ENCODE data around the gene S100A9. TPM values are rescaled to one million over a fixed set of nuclear protein-coding genes. Genes with fewer than 3 reads are reported as not detected.

The S100A9 gene
- total and polyA plus RNA-seq, 2 of the 8 experiments (the other 6 are each of a cell fraction or from before 2014, with no cell fraction given): not detected

- no peak for TF ChIP-seq KDM5A (IDR thresholded peaks at IDR 0.05; ENCODE audit: low read length)
- no peak for TF ChIP-seq TAF1 (IDR thresholded peaks at IDR 0.05; ENCODE audit: low read depth, low read length)
- Histone ChIP-seq H2AK5ac (ENCODE audit: low read depth, low read length) (no peak overlapping the region), H3K23ac (ENCODE audit: insufficient read length) (no peak overlapping the region)
Observed at GRCh38 chr1:153386500-153386901, 28.8 kb downstream of the S100A9 start.

More at GRCh38 chr1:153386500-153386901, 28.8 kb downstream of the S100A9 start:
- H2BK20ac ChIP-seq (ENCODE audit: low read length): no peak overlapping the region
- H2BK12ac ChIP-seq (ENCODE audit: low read depth, low read length): no peak overlapping the region
- H3K23me2 ChIP-seq (ENCODE audit: low read depth, low read length): no peaks in the 10 kb centered on the region
- no peak overlapping the region for H2AFZ ChIP-seq (ENCODE audit: low read length)
- H3K4ac ChIP-seq (replicated peaks; ENCODE audit: insufficient read length, low read depth, low read length): no peak overlapping the region
- ChIA-PET POLR2A (ENCODE audit: partially characterized antibody) (interaction anchor here (0.7 kb wide), 1 partner anchor 228 kb away, joined by 3 read pairs; no protein-coding TSS in a partner anchor), CTCF (ENCODE audit: partially characterized antibody) (interaction anchor here (0.8 to 2.3 kb wide), 5 partner anchors 31 to 108 kb away, joined by 3 to 10 read pairs (median 4); no protein-coding TSS in a partner anchor)
- H3K56ac ChIP-seq (replicated peaks; ENCODE audit: insufficient read length, low read depth, low read length): no peak overlapping the region
- H3K36me3 ChIP-seq (ENCODE audit: control insufficient read depth in 2 of 4, insufficient read depth in 4 of 4, low read length in 3 of 4): no peaks in the 10 kb centered on the region
- H3K4me3 ChIP-seq (ENCODE audit: extremely low read depth in 1 of 4, insufficient read depth in 2 of 4, low read depth in 3 of 4, low read length in 4 of 4): no peak overlapping the region
- H3K4me2 ChIP-seq (ENCODE audit: insufficient read depth in 1 of 2, low read depth in 2 of 2, low read length in 2 of 2): no peak overlapping the region
- no peak overlapping the region for H4K91ac ChIP-seq (replicated peaks; ENCODE audit: insufficient read length, low read length)
- no peaks in the 10 kb centered on the region for H3K9me3 ChIP-seq (ENCODE audit: insufficient read depth in 2 of 2, low read depth in 1 of 2, low read length in 1 of 2)
- H2BK120ac ChIP-seq (replicated peaks; ENCODE audit: low read depth, low read length): no peak overlapping the region
- no peak overlapping the region for H3K27ac ChIP-seq (ENCODE audit: low read depth, low read length)
- no peaks in the 10 kb centered on the region for H4K20me1 ChIP-seq (replicated peaks in 1 of 2; ENCODE audit: control insufficient read depth in 1 of 2, insufficient read depth in 2 of 2, low read length in 2 of 2)
- peaks cover 0 to 2% (median 0%) of the 10 kb centered on the region in 4 experiments; a peak in 1 of 7 replicates for H3K27me3 ChIP-seq (replicated peaks in 1 of 4; ENCODE audit: control insufficient read depth in 3 of 4, extremely low read depth in 1 of 4, insufficient read depth in 3 of 4, low read length in 3 of 4)
- H3K79me1 ChIP-seq (ENCODE audit: low read depth, low read length): no peaks in the 10 kb centered on the region
- no peak overlapping the region for H3K18ac ChIP-seq (ENCODE audit: extremely low read depth, low read length)
- FAIRE-seq (no peak), DNase-seq (ENCODE audit: low read depth in 1 of 2, low spot score in 2 of 2) (no peak)
- H3K9ac ChIP-seq (replicated peaks in 1 of 4; ENCODE audit: extremely low read depth in 1 of 4, low read depth in 3 of 4, low read length in 3 of 4): no peak overlapping the region
- 84% methylated on average over 5 of the region's 5 CpGs; no CpG with 5 or more reads in 1 of the 2 experiments for WGBS, 2 experiments (ENCODE audit: extremely low coverage in 1 of 2, insufficient coverage in 1 of 2, insufficient read length in 1 of 2, insufficient replicate concordance in 2 of 2, low coverage in 1 of 2, low lambda C conversion rate in 2 of 2, missing lambda C conversion rate in 1 of 2)
- H4K5ac ChIP-seq (ENCODE audit: insufficient read length, low read depth, low read length): no peak overlapping the region
- no peak overlapping the region for H4K8ac ChIP-seq (ENCODE audit: extremely low read depth, insufficient read depth, low read length)
- H3K4me1 ChIP-seq (replicated peaks in 1 of 4; ENCODE audit: control insufficient read depth in 3 of 4, insufficient read depth in 4 of 4, low read length in 3 of 4): no peaks in the 10 kb centered on the region
- no peaks in the 10 kb centered on the region for H3K79me2 ChIP-seq (ENCODE audit: control insufficient read depth in 1 of 2, insufficient read depth in 2 of 2, low read length in 2 of 2)
- H2BK5ac ChIP-seq (ENCODE audit: low read depth, low read length): no peak overlapping the region
- no peak overlapping the region for H3K14ac ChIP-seq (ENCODE audit: insufficient read length)
- no peak overlapping the region for H2BK15ac ChIP-seq (ENCODE audit: low read length)
